NAMALWA (cell line): ENCODE results near the gene TNFAIP3.
"Not testable (repeated sequence)": the region's sequence is repeated elsewhere in the genome, so short reads cannot be mapped to it uniquely, and the experiment has no call there.

Experiments used
- DNase-seq: peaks from one replicate; pipeline ENCODE4 v3.0.0-alpha.2; 2015; ENCODE audit warnings: low spot score

The TNFAIP3 gene

DNA sequence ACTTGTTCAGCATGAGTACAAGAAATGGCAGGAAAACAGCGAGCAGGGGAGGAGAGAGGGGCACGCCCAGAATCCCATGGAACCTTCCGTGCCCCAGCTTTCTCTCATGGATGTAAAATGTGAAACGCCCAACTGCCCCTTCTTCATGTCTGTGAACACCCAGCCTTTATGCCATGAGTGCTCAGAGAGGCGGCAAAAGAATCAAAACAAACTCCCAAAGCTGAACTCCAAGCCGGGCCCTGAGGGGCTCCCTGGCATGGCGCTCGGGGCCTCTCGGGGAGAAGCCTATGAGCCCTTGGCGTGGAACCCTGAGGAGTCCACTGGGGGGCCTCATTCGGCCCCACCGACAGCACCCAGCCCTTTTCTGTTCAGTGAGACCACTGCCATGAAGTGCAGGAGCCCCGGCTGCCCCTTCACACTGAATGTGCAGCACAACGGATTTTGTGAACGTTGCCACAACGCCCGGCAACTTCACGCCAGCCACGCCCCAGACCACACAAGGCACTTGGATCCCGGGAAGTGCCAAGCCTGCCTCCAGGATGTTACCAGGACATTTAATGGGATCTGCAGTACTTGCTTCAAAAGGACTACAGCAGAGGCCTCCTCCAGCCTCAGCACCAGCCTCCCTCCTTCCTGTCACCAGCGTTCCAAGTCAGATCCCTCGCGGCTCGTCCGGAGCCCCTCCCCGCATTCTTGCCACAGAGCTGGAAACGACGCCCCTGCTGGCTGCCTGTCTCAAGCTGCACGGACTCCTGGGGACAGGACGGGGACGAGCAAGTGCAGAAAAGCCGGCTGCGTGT is 11.6 kb downstream of the TNFAIP3 start:
- no peak for DNase-seq

DNA sequence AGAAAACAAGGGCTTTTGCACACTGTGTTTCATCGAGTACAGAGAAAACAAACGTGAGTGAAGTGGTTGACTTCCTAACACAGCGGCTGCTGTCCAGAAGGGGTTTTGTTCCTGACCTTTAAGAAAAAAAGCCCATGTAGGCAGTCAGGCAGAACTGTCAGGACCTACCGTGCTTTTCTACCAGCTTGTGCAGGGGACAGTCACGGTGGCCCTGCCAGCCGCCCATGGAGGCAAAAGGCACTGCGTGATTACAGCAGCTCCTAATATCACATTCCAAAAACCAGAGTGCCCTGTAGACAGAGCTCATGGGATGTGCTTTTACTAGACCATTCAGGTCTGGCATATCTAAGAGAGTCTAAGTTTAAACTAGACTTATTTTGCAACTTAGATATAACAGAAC is 12.2 kb downstream of the TNFAIP3 start:
- no peak for DNase-seq

DNA sequence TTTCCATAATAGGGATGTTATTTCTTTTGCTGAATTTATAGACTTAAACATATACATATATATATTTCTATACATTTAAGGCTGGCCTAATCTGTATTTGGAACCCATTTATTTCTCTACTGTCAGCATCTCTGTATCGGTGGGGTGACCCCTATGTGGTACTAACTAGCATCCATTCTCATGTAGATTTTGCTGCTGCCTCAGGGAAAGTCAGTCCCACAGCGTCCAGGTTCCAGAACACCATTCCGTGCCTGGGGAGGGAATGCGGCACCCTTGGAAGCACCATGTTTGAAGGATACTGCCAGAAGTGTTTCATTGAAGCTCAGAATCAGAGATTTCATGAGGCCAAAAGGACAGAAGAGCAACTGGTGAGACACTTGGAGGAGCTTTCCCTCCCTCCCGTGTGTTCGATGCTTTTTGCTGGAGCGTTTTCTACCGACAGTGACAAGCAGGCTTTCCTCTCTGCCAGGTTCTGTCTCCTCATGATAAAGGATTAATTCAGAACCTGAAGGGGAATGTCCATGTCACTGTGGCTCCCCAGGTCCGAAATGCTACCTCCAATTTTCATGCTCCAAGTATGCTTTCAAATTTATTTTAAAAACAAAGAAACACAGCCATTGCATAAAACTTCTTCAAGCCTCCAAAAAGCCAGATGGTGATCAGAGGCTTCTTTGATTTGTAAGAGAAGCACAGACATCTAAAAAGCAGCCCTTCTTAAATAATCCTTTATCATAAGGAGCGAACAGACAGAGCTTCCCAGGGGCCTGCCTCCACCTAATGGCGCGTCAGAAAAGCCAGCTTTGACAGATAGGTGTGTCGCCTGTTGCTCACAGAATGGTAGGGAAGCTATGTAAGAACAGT is 13.1 kb downstream of the TNFAIP3 start:
- no peak for DNase-seq

DNA sequence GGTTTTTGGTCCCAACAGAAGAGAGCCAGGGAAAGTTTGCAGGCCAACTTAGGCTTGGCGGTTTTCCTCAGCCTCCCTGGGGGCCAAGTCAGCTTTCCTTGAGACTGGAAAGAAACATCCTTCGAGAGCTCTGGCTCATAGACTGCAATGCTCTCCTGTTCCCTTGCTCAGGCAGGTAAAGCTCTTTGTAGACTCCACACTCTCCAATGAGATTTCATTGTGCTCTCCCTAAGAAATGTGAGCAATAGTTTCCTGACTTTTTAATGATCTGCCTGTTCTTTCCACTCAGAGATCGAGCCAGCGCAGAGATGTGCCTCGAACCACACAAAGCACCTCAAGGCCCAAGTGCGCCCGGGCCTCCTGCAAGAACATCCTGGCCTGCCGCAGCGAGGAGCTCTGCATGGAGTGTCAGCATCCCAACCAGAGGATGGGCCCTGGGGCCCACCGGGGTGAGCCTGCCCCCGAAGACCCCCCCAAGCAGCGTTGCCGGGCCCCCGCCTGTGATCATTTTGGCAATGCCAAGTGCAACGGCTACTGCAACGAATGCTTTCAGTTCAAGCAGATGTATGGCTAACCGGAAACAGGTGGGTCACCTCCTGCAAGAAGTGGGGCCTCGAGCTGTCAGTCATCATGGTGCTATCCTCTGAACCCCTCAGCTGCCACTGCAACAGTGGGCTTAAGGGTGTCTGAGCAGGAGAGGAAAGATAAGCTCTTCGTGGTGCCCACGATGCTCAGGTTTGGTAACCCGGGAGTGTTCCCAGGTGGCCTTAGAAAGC is 13.9 kb downstream of the TNFAIP3 start:
- DNase-seq, result no peak

DNA sequence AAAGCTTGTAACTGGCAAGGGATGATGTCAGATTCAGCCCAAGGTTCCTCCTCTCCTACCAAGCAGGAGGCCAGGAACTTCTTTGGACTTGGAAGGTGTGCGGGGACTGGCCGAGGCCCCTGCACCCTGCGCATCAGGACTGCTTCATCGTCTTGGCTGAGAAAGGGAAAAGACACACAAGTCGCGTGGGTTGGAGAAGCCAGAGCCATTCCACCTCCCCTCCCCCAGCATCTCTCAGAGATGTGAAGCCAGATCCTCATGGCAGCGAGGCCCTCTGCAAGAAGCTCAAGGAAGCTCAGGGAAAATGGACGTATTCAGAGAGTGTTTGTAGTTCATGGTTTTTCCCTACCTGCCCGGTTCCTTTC is 14.4 kb downstream of the TNFAIP3 start:
- DNase-seq, result no peak

DNA sequence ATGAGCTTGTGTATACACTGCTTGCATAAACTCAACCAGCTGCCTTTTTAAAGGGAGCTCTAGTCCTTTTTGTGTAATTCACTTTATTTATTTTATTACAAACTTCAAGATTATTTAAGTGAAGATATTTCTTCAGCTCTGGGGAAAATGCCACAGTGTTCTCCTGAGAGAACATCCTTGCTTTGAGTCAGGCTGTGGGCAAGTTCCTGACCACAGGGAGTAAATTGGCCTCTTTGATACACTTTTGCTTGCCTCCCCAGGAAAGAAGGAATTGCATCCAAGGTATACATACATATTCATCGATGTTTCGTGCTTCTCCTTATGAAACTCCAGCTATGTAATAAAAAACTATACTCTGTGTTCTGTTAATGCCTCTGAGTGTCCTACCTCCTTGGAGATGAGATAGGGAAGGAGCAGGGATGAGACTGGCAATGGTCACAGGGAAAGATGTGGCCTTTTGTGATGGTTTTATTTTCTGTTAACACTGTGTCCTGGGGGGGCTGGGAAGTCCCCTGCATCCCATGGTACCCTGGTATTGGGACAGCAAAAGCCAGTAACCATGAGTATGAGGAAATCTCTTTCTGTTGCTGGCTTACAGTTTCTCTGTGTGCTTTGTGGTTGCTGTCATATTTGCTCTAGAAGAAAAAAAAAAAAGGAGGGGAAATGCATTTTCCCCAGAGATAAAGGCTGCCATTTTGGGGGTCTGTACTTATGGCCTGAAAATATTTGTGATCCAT is 15.3 kb downstream of the TNFAIP3 start:
- DNase-seq, result no peak

DNA sequence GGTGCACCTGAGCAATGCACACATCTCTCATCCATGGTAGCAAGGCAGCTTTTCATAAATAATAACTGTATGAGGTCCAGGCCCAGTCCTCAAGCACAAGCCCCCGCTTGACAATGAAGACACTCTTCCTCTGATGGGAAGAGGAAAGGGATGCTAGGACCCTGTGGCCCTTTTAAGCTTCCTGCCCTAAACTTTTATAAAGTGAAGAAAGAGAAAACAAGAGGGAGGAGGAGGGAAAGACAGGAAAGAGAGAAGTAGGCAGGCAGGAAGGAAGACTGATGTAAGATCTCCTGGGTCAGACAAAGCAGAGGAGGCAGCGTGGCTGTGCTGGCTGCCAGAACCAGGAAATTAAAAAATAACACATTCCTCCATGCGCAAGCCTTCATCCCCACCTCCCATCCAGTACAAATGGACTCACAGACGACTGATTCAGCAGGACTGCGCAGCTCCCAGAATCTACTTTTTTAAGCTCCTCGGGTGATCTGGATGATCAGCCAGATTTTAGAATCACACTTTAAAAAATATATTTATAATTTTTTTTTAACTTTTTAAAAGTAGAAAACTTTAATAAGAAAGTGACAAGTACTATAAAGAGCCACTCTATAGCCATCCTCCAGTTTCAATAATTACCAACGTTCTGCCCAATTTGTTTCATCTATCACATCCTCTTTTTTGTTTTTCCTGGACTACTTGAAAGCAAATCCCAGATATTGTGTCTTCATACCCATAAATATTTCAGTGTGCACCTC is 16.5 kb downstream of the TNFAIP3 start:
- no peak for DNase-seq

DNA sequence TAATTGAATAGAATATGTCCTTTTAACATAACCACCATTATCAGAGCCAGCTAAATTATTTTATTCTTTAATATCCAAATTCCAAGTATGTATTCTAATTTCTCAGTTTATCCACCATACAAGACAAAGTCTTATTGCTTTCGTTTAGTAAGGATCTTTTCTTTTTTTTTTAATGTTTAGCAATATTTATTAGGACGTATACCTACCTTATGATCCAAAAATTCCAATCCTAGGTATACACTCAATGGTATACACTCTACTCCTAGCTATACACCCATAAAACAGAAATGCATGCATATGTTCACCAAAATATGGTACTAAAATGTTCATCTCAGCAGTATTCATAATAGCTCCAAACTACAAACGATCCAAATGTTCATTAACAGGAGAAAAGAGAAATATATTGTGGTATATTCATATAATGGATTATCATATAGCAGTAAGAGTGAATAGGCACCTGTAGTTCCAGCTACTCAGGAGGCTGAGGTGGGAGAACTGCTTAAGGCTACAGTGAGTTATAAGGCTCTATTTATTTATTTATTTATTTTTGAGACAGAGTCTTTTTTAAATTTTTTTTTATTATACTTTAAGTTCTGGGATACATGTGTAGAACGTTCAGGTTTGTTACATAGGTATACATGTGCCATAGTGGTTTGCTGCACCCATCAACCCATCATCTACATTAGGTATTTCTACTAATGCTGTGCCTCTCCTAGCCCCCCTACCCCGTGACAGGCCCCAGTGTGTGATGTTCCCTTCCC is 17.3 kb downstream of the TNFAIP3 start:
- DNase-seq, result no peak

DNA sequence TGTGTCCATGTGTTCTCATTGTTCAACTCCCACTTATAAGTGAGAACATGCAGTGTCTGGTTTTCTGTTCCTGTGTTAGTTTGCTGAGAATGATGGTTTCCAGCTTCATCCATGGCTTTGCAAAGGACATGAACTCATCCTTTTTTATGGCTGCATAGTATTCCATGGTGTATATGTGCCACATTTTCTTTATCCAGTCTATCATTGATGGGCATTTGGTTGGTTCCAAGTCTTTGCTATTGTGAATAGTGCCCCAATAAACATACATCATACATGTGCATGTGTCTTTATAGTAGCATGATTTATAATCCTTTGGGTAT is 17.8 kb downstream of the TNFAIP3 start:
- DNase-seq, result not testable (repeated sequence)

DNA sequence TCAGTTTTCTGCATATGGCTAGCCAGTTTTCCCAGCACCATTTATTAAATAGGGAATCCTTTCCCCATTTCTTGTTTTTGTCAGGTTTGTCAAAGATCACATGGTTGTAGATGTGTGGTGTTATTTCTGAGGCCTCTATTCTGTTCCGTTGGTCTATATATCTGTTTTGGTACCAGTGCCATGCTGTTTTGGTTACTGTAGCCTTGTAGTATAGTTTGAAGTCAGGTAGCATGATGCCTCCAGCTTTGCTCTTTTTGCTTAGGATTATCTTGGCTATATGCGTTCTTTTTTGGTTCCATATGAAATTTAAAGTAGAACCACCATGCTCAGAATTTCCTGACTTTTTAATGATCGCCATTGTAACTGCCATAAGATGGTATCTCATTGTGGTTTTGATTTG is 19.2 kb downstream of the TNFAIP3 start:
- DNase-seq, result not testable (repeated sequence)

DNA sequence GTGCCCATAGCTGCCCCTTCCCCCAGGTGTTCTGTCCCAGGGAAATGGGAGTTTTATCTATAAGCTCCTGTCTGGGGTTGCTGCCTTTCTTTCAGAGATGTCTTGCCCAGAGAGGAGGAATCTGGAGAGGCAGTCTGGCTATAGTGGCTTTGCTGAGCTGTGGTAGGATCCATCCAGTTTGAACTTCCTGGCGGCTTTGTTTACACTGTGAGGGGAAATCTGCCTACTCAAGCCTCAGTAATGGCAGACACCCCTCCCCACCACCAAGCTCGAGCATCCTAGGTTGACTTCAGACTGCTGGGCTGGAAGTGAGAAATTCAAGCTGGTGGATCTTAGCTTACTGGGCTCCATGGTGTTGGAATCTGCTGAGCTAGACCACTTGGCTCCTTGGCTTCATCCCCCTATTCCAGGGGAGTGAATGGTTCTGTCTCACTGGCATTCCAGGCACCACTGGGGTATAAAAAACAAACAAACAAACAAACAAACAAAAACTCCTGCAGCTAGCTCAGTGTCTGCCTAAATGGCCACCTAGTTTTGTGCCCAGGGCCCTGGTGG is 24.0 kb downstream of the TNFAIP3 start:
- no peak for DNase-seq

DNA sequence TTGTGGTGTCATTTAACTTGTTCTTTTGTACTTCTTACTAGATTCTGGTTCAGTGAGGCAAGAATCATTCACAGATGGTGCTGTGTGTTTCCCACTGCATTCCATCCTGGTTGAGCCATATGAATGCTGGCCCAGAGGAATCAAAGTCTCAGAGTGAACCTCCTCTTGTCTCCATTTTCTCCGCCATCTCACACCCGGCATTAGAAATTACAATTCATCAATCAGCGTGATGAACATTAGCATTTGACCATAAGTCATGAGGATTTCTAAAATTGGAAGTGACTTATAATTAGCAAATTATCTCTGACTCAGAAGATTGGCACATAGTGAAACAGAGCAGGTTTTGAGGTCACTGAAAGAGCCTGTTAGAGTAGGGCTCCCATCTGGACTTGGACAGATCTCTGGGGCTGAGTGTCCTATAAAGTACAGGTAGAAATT is 25.2 kb downstream of the TNFAIP3 start:
- DNase-seq, result no peak

DNA sequence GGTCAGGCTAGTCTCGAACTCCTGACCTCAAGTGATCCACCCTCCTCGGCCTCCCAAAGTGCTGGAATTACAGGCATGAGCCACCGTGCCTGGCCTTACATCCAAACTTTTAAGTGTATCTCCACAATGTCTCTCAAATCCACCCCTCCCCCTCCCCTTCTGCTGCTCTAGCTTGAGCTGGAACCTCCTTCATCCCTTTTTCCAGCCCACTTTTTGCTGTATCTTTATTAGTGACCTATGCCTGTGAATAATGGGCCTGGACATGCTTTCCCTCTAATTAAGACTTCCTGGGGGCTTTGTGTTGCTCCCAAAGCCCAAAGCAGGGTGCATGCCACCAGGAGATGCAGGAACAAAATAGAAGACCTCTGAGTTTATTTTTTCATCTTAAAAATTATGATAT is 26.1 kb downstream of the TNFAIP3 start:
- no peak for DNase-seq

DNA sequence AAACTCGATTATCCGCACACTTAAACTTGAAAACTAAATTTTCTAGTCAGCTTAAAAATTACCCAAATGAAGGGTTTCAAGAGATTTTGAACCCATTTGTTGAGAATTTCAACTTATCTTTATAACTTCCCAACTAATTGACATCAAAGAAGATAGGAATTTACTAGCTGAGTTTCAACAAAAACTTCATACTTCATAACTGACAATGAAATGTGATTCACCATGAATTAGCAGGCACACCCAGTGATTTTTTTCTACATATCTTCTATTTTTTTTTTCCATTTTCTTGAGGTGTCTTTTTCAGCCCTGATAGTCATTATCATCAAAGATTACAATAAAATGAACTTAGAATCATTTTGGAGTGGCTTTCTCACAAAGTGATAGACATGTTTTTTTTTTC is 26.7 kb downstream of the TNFAIP3 start:
- no peak for DNase-seq

DNA sequence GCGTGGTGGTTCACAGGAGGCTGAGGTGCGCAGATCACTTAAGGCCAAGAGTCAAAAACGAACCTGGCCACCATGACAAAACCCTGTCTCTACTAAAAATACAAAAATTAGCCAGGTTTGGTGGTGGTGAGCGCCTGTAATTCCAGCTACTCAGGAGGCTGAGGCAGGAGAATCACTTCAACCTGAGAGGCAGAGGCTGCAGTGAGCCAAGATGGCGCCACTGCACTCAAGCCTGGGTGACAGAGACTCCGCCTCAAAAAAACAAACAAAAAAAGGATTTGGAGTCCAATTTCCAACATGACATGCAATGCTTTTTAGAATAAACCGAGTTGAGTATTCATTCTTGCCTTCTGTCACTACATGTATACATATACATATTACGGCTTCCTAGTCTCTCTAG is 27.3 kb downstream of the TNFAIP3 start:
- DNase-seq, result not testable (repeated sequence)

DNA sequence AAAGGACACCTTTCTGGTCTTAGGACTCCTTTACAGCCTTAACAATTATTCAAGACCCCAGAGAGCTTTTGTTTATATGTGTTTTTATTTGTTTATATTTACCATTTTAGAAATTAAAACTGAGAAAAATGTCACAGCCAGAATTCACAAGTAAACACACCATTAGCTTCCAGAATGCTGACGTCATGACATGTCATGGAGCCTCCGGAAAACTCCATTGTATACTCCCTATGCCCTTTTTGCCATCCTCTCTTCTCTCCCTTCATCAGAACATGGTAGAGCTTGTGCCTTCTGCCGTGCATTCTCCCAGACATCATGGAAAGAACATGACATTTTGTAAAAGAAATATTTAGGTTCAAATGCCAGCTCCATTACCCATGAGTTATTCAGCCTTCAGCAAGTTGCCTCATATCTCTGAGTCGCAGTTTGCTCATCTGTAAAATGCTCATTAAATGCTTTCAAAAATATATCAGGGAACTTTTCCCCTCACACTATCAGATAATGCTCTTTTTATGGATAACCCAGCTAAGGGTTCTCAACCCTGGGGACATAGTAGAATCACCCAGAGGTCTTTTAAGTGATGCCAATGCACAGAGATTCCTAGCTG is 27.8 kb downstream of the TNFAIP3 start:
- no peak for DNase-seq

DNA sequence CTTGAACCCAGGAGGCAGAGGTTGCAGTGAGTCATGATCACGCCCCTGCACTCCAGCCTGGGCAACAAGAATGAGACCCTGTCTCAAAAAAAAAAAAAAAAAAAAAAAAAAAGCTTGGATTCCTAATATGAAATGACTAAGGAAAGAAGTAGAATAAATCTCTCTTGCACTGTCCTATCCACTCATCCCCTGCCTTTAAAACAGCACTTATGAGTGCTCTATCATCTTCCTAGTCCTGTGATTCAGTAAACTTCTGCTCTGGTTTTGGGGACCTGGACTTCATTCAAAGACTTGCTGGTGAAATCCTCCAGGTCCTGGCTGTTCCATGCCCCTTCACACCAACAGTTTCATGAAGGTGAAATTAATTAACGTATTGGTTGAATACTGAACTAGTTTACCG is 29.6 kb downstream of the TNFAIP3 start:
- DNase-seq, result no peak

DNA sequence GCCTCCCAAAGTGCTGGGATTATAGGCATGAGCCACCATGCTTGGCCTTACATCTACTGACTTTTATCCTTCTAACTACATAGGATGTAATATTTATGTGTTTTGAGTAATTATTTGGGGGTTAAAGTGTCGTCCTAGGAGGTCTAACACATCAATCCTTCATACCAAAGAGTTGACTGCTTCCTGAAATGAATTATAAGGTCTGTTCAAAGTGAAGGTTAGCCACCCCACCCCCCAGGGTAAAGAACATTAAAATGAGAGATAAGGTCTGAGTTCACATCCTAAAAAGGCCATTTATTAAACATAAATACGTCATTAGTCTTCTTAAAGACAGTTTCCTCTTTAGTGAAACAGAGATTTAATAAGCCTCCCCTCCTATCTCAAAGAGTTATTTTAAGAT is 33.8 kb downstream of the TNFAIP3 start:
- DNase-seq, result no peak

DNA sequence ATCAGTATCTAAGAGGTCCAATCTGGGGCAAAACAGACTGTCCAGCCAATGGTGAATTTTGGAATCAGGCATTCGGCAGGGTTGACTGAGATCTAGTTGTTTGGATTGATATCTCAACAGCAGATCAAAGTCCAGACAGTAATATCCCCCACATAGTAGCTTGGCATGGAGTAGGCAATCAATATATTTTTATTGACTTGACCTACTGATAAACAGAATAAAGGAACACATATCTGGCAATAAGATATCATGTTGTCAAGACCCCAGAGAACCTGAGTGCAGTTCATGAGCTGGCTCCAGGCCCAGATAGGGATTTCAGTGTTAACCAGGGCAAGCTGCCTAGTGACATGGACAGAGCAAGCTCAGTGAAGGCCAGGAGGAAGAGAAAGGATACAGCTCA is 34.4 kb downstream of the TNFAIP3 start:
- DNase-seq, result no peak

DNA sequence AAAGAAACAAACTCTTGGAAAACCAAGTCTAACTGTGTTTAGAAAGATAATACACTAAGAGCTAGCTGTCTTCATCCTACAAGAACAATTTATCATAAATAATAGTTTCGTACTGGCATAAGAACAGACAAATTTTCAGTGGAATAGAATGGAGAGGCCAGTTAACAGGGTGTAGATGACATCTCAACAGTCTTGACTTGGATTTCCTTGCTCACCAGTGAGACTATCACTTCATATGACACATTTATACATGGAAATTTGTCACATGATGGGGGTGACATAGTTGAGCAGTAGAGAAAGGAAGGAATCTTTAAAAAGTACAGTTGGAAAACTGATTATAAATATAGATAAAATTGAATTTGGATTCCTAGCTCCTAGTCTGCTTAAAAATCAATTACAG is 35.6 kb downstream of the TNFAIP3 start:
- DNase-seq, result no peak
